Mucosa of gallbladder (tissue), 1 donor: ENCODE results near the gene LILRB4. TPM values are rescaled to one million over a fixed set of nuclear protein-coding genes. Genes with fewer than 3 reads are reported as not detected.
A peak's percentile ranks its signal among the peaks of the same experiment; 100 is the strongest.
"Not testable (repeated sequence)": the region's sequence is repeated elsewhere in the genome, so short reads cannot be mapped to it uniquely, and the experiment has no call there.

Experiments
- DNase-seq: peaks from one replicate; pipeline ENCODE4 v3.0.0-alpha.2; 2020; ENCODE audit warnings: low spot score
- total RNA-seq: library from RNA; stranded (reverse); gene quantifications from one replicate; pipeline ENCODE4 v1.2.1, GENCODE V29; 2021
- donor health status: DM: no; HTN: no; CAD: no.

Gene LILRB4
- total RNA-seq, 1 donor from 2014 or later, result 16.4 TPM

- no peak for DNase-seq
These were observed 12.6 kb upstream of the LILRB4 start for GRCh38 chr19:54650108-54650655.

DNA sequence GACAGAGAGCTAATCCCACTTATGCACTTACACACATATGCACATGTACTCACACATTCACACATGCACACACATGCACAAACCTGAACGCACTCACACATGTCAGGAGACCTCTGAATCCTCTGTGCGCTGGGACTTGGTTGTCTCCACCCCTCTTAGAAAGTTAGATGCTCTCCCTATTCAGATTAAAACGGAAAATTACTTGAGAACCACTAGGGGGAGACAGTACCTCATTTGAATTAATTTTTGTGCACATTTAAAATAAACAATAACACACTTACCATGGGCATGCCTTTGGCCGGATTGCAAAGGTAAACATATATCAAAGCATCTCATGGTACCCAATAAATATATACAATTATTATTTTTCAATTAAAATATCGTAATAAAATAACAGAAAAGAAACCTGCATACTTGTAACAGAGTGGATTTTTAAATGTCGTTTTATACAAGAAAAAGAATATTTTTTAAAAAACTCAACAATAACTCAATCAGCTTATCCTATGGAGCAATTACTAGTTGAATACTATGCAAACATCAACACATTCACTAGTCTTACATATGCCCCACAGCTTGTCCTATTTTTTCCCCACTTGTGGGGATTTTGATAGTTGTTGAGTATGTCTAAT, 9.5 kb upstream of the LILRB4 start:
- DNase-seq, result no peak

GRCh38 chr19:54654447-54655321, 8.1 kb upstream of the LILRB4 start:
- DNase-seq, result no peak

DNA sequence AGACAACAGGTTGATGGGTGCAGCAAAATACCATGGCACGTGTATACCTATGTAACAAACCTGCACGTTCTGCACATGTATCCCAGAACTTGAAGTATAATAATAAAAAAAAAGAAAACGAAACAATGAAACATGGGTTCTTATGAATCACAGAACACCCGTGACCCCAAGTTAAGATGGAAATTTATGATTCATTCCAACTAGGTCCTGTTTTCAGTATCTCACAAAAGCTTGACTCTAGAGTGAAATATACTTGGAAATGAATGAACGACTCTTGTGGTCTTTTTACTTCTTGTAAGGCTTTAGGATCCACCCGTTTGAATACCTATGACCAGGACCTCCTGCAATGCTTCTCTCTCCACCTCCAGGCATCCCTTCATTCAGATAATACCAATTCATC, 3.5 kb upstream of the LILRB4 start:
- DNase-seq, result no peak

GRCh38 chr19:54660306-54660705, 2.5 kb upstream of the LILRB4 start:
- no peak for DNase-seq

DNA sequence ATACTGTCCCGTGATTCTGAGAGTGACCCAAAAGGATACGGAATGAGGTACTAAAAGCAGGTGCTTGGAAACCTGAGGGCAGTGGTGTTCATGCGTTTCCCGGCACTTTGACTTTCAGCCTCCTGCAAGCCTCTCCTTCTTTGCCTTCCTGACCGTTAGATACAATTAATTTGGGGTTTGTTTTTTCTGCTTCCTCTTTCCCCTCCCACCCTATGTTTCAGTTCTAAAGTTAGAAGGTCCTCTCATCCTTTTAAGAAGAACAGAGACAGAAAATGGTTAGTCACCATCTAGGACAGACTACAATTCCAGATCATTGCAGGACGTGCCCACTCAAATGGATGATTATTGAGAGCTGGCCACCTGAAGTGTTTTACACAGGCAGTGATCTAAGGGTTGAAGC, 1.8 kb upstream of the LILRB4 start:
- DNase-seq, result no peak

- DNase-seq, result no peak
These were observed 821 bp upstream of the LILRB4 start for GRCh38 chr19:54661846-54662481.

DNA sequence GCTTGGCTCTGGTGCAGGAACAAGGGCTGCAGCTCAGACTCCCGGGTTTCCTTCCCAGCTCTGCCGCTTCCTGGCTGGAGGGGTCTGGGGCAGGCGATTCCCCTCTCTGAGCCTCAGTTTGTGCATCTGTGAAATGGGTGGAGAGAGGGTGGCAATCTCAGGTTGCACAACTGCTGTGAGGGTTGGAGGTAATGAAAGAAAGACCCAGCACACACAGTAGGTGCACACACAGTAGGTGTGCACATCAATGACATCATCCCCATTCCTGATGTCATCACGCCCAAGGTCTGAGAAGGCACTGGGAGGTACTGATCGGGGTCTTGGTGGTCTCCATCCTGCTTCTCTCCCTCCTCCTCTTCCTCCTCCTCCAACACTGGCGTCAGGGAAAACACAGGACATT, 2.7 kb downstream of the LILRB4 start:
- DNase-seq, result no peak

DNA sequence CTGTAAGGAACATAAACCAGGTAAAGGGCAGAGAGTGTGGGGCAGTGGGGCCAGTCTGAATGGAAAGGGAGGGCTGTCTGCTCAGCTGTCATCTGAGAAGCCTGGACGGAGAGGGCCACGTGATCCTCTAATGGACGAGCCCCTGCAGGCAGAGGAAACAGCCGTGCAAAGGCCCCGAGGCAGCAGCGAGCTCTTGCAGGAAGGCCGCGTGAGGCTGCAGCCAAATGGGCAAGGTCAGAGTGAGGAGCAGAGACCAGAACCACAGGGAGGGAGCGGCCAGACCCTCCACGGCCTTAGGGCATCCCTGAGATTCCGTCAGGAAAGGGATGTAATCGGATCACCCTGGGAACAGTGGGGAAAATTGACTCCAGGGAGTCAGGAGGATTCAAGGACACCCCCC, 4.4 kb downstream of the LILRB4 start:
- no peak for DNase-seq

DNA sequence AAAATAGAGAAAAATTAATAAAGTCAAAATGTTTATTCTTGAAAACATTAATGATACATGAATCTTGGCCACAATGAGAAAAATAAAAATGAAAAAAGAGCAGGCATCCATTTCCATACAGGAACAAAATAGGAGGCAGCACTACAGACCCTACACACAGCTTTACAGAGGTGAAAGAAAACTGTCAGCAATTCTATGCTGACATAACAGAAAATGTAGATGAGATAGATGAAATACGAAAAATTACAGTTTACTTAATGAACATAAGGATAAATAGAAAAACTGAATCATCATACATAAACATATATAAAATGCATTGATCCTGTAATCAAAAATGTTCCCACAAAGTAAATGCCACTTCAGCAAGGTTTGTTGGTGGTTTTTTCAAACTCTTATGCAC, 5.6 kb downstream of the LILRB4 start:
- DNase-seq, result no peak

DNA sequence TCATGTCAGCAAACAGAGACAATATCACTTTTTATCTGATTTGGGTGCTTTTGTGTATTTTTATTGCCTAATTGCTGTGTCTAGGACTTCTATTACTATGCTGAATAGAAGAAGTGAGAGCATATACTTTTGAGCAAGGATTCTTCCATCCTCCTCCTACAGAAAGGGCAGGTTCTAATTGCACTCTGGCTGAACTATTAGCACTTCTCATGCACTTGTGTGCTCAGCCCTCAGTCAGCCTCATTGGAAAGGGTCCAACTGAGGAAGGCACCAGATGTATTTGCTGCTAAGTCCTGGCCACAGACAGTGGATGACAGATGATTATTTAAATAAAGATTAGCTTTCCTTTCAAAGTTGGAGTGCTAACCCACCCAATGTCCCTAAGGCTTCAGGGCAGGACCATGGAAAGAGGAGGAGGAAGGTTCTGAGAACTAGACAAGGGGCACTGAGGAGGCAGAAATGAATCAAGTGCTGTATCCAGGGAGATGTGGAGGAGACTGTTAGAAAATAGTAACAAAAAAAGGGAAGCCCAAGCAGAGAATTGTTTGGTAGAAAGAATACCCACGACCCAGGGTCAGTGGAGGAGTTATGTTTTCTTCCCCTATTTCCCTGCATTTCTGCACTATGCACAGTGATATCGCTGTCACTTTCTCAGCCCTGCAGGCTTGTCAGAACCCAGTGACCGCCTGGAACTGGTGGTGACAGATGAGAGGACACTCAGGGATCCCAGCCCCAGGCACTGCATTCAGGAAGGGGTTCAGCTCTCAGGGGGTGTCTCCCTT, 8.0 kb downstream of the LILRB4 start:
- DNase-seq, result no peak

DNA sequence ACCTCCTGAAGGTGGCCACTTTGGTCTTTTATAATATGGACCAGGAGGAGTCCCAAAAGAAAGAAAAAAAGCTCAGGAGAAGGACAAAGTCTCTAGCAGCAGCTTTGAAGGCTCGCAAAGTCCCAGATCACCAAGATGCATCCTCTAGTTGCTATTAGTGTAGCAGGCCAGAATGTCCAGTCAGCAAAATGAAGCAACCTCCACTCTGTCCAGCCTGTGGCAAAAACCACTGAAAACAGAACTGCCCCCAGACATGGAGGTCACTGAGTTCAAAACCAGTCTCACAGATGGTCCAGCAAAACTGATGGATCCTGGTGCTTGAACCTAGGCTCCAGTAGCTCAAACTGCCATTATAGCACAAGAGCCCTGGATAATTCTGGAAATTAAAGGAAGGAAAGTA, 10.4 kb downstream of the LILRB4 start:
- DNase-seq, result no peak

DNA sequence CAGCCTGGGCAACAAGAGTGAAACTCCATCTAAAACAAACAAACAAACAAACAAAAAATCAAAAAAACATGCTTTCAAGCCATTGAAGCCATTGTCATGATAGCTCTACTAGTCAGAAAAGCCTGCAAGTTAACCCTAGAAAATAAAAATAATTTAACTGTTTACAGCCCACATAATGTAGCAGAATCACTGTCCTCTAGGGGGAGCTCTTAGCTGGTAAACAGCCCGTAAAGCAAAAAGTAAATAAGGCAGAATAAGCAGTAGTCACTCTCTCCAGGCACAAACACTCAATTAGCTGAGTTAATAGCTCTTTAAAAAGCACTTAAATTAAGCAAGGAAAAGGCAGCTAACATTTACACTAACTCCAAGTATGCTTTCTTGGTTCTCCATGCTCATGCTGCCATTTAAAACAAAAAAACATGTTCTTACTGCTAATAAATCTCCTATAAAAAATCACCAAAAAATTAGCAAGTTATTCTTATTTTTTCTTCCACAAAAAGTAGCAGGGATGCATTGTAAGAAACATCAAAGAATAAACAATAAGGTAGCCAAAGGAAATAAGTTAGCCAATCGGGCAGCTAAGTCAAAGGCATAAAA, 11.3 kb downstream of the LILRB4 start:
- DNase-seq, result no peak

DNA sequence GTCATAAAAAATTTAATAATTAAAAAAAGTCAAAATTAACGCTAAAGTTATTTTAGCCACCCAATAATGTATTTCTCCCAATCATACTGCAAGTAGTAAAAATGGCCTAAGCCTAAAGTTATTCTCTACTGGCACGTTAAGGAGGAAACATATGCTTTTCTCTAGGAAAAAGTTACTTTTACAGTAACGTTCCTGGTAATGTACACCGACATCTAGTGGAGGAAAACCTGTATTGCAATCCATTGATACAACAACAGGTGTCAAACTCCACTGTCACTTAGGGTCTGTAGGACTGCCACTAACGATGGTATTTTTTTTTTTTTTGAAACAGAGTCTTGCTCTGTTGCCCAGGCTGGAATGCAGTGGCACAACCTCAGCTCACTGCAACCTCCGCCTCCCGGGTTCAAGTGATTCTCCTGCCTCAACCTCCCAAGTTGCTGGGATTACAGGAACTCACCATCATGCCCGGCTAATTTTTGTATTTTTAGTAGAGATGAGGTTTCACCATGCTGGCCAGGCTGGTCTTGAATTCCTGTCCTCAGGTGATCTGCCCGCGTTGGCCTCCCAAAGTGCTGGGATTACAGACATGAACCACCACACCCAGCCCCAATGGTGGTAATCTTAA, 13.5 kb downstream of the LILRB4 start:
- not testable (repeated sequence) for DNase-seq

GRCh38 chr19:54677217-54677616, 14.4 kb downstream of the LILRB4 start:
- no peak for DNase-seq

DNA sequence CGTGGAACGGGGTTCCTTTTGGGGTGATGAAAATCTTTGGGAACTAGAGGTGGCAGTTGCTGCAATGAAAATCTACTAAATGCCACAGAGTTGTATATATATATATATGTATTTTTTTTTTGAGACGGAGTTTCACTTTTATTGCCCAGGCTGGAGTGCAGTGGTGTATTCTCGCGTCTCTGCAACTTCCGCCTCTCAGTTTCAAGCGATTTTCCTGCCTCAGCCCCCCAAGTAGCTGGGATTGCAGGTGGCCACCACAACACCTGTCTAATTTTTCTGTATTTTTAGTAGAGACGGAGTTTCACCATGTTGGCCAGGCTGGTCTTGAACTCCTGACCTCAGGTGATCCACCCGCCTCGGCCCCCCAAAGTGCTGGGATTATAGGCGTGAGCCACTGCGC, 18.8 kb downstream of the LILRB4 start:
- DNase-seq, result not testable (repeated sequence)

GRCh38 chr19:54682306-54682856, 19.6 kb downstream of the LILRB4 start:
- DNase-seq, result no peak

DNA sequence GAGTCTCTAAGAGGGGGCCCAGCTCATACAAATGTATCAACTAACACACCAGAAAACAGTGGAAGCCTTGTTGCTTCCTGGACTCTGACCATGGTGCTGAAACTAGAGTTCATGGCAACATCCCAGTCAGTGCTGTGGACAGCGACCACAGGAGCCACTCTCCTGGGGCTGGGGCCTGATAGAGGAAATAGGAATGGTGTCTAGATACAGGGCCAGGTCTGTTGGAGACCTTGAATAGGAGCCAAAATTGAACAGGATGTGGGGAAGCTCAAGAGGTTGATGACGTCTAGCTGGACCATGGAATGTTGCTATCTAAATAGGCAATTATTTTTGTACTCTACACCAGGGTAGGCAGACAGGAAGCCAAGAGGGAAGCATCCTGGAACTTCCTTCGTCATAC, 21.7 kb downstream of the LILRB4 start:
- DNase-seq, result peak; percentile 22

DNA sequence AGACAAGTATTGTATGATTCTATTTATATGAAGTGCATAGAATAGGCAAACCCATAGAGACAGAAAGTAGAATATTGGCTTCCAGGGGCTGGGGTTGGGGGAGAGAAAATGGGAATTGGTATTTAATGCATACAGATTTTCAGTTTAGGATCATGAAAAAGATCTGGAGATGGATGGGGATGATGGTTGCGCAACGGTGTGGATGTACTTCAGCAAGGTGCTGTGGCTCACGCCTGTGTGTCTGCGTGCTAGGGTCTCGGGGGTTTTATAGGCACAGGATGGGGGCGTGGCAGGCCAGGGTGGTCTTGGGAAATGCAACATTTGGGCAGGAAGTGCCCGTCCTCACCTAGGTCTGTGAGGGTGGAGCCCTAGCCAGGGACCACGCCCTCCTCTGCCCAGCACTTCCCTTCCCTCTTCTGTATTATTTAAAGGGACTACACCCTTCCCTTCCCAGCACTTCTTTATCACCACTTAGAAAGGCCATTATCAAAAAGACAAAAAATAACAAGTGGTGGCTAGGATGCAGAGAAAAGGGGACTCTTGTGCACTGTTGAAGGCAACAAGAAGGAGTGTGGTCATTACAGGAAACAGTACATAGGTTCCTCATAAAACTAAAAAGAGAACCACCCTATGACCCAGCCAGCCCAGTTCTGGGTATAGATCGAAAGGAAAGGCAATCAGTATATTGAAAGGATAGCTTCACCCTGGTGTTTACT, 29.0 kb downstream of the LILRB4 start:
- DNase-seq, result no peak

DNA sequence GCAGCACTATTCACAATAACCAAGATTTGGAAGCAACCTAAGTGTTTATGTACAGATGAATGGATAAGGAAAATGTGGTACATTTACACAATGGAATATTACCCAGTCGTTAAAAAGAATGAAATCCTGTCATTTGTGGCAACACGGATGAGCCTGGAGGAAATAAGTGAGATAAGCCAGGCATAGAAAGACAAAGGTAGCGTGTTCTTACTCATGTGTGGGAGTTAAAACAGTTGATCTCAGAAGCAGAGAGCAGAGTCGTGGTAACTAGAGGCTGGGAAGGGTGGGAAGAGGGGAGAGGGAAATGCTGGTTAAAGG, 29.5 kb downstream of the LILRB4 start:
- no peak for DNase-seq
